HPDE6-E6E7 (cell line): ENCODE data around the gene QRFP.
A peak's percentile ranks its signal among the peaks of the same experiment; 100 is the strongest.

Experiments
- DNase-seq: peaks from one replicate; pipeline ENCODE4 v3.0.0; 2011; ENCODE audit warnings: missing footprints; ENCODE audit errors: extremely low spot score

QRFP gene

GRCh38 chr9:130890870-130891687 is 5.5 kb downstream of the QRFP start:
- DNase-seq = no peak

DNA sequence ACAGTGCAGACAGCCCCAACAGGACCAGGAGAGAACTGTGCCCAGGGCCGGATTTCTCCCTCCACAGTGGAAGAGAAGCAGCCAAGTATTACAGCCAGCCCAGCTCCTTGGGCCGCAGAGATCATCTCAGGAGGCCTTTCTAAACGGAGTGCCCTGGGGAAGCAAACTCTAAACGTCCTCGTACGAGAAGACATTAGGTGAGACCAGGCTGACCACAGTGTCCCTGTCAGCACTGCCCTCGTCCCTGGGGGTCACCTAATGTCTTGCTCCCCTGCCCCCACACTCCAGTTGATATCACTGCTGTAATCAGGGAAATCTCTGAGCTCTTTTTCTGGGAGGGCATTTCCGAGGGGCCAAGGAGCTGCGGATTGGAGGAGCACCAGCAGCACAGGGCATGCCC is 6.5 kb downstream of the QRFP start:
- no peak for DNase-seq

DNA sequence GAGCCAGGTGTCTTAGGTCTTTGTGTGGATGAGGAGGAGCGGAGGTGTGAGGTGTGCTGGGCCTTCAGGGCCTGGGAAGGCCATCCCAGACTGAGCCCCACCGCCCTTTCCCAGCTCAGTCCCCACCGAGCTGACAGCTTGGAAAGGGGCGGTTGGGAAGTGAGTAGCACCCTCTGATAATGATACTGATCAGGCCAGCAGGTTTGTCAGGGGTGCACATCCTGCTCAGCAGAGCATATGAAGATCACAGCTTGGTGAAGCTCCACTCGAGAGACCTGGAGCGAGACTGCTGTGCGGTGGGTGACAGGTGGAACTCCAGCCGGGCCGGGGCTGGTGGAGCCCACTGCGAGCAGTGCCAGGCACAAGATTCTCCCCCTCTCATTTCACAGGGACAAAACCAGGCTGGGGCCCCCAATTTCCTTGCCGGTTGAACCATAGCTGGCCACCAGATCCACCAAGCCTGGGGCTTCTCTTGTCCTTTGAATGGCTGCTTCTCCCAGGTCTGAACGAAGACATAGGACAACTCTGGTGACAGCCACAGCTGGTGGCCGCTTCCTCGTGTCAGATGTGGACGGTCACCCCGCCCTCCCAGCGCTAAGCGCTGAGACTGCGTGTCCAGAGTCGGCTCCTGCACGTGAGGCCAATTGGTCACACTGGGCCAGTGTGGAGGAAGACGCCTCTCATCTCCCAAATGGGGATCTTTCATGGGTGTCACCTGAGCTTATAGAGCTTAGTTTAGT is 8.3 kb downstream of the QRFP start:
- DNase-seq = no peak

DNA sequence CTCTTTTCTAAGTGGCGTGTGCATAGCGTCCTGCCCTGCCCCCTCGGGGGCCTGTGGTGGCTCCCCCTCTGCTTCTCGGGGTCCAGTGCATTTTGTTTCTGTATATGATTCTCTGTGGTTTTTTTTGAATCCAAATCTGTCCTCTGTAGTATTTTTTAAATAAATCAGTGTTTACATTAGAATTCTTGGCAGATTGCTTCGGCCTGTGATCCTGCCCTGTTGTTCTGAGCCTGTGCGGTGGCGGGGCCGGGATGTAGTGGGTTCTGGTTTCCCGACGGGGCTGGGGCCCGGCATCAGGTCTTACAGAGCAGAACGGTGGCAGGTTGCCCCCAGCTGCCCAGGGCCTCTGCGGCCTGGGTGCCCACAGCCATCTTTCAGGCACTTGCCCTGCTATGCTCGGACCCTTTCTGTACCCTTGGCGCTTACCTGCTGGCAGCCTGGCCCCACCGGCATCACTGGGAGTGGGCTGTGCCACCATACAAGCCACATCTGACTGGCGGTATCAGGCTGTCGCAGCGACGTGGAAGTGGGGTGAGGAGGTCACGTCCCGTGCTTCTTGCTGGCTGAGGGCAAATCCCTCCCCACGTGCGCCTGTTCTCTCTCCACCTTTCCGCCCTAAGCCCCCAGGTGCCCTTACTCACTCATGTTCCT is 9.0 kb downstream of the QRFP start:
- DNase-seq = no peak

DNA sequence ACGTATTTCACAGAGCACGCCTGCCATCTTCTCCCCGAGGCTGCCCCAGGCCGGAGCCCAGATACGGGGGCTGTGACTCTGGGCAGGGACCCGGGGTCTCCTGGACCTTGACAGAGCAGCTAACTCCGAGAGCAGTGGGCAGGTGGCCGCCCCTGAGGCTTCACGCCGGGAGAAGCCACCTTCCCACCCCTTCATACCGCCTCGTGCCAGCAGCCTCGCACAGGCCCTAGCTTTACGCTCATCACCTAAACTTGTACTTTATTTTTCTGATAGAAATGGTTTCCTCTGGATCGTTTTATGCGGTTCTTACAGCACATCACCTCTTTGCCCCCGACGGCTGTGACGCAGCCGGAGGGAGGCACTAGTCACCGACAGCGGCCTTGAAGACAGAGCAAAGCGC is 9.6 kb downstream of the QRFP start:
- DNase-seq = no peak

DNA sequence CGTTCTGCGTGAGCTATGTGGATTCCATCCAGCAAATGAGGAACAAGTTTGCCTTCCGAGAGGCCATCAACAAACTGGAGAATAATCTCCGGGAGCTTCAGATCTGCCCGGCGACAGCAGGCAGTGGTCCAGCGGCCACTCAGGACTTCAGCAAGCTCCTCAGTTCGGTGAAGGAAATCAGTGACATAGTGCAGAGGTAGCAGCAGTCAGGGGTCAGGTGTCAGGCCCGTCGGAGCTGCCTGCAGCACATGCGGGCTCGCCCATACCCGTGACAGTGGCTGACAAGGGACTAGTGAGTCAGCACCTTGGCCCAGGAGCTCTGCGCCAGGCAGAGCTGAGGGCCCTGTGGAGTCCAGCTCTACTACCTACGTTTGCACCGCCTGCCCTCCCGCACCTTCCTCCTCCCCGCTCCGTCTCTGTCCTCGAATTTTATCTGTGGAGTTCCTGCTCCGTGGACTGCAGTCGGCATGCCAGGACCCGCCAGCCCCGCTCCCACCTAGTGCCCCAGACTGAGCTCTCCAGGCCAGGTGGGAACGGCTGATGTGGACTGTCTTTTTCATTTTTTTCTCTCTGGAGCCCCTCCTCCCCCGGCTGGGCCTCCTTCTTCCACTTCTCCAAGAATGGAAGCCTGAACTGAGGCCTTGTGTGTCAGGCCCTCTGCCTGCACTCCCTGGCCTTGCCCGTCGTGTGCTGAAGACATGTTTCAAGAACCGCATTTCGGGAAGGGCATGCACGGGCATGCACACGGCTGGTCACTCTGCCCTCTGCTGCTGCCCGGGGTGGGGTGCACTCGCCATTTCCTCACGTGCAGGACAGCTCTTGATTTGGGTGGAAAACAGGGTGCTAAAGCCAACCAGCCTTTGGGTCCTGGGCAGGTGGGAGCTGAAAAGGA is 10.9 kb downstream of the QRFP start:
- DNase-seq = peak; percentile 10

DNA sequence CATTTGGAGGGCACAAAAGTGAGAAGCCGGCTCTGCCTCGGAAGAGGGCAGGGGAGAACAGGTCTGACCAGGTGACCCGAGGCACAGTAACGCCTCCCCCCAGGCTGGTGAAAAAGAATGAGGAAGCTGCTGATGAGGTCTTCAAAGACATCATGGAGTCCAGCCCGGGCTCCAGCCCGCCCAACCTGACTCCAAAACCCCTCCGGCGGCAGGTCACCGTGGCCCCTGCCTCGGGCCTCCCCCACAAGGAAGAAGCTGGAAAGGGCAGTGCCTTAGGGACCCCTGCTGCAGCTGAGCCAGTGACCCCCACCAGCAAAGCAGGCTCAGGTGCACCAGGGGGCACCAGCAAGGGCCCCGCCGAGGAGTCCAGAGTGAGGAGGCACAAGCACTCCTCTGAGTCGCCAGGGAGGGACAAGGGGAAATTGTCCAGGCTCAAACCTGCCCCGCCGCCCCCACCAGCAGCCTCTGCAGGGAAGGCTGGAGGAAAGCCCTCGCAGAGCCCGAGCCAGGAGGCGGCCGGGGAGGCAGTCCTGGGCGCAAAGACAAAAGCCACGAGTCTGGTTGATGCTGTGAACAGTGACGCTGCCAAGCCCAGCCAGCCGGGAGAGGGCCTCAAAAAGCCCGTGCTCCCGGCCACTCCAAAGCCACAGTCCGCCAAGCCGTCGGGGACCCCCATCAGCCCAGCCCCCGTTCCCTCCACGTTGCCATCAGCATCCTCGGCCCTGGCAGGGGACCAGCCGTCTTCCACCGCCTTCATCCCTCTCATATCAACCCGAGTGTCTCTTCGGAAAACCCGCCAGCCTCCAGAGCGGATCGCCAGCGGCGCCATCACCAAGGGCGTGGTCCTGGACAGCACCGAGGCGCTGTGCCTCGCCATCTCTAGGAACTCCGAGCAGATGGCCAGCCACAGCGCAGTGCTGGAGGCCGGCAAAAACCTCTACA is 11.8 kb downstream of the QRFP start:
- DNase-seq = no peak

DNA sequence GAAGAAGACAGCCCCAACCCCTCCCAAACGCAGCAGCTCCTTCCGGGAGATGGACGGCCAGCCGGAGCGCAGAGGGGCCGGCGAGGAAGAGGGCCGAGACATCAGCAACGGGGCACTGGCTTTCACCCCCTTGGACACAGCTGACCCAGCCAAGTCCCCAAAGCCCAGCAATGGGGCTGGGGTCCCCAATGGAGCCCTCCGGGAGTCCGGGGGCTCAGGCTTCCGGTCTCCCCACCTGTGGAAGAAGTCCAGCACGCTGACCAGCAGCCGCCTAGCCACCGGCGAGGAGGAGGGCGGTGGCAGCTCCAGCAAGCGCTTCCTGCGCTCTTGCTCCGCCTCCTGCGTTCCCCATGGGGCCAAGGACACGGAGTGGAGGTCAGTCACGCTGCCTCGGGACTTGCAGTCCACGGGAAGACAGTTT is 12.5 kb downstream of the QRFP start:
- DNase-seq = no peak

- no peak for DNase-seq
Observed at GRCh38 chr9:130883479-130883878, 13.1 kb downstream of the QRFP start.

DNA sequence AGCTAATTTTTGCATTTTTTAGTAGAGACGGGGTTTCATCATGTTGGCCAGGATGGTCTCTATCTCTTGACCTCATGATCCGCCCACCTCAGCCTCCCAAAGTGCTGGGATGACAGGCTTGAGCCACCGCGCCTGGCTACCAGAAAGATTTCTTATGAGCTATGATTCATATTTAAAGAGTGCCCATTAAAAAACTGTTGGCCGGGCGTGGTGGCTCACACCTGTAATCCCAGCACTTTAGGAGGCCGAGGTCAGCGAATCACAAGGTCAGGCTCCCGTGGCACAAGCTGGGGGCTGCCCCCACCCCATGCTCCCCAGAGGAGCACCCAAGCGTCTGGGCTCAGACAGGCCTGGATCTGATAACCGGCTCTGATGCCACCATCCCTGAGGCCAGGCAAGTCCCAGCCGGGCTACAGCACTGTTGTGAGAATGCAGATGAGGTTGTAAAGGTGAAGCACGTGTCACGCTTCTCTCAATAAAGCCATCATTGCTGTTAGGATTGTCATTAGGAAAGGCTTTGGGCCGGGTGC is 13.9 kb downstream of the QRFP start:
- no peak for DNase-seq

- no peak for DNase-seq
Observed at GRCh38 chr9:130881516-130881915, 15.1 kb downstream of the QRFP start.

GRCh38 chr9:130880599-130881220 is 15.9 kb downstream of the QRFP start:
- DNase-seq = no peak

DNA sequence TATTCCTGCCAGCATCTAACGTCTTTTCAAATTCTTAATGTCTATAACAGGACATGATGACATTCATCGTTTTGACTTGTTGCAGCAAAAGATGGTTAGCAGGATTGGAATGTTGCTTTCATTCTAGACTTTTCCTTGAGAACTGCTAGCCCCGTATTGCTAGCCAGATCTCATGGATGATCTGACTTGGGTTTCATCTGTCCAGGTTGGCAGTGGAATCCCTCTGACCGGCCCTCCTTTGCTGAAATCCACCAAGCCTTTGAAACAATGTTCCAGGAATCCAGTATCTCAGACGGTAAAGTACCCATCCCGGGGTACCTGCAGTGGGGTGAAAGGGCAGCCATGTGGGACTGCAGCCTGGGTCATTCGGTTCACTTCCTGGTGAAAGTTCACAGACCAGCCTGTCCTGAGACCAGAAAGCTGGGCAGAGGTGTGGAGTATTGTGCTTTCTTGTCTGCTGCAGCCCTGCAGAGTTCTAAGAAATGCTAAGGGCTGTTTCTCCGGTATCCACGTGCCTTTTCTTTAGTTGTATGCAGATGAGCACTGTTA is 16.7 kb downstream of the QRFP start:
- no peak for DNase-seq

DNA sequence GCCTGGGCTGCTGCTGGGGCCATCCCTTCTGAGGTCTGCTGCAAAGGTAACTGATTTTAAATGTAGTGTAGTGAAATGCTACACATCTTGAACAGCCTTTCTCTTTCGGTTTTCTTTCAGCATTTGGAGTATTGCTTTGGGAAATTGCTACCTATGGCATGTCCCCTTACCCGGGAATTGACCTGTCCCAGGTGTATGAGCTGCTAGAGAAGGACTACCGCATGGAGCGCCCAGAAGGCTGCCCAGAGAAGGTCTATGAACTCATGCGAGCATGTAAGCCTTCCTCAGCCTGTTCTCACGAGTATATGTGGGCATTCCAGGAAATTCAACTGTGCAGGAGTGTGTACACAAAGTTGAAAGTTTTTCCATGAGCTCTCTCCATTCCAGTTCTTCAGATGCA is 18.3 kb downstream of the QRFP start:
- DNase-seq = no peak

DNA sequence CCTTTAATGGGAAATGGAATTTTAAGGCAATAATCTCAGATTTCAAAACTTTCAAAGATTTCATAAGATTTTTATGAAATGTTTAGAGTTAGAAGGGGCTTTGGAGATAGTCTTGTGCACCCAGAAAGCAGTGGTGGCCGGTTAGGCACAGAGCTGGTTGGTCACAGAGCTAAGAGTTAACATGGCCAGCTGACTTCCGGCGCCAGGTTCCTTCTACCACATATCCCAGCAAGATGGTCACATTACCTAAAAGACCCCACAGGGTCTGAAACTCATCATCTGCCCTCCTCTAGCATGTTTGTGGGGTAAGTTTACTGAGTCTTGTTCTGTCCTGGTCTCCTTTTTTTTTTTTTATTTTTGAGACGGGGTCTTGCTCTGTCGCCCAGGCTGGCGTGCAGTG is 19.3 kb downstream of the QRFP start:
- DNase-seq = no peak

DNA sequence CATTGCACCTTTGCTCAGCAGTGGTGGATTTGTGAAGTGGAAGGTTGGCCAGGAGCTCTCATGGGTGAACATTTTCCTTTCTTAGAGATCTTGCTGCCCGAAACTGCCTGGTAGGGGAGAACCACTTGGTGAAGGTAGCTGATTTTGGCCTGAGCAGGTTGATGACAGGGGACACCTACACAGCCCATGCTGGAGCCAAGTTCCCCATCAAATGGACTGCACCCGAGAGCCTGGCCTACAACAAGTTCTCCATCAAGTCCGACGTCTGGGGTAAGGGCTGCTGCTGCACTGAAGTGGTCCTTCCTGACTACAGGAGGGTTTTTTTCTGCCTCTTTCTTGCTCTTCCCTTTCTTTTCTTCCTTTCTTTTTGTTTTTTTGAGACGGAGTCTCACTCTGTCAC is 21.8 kb downstream of the QRFP start:
- no peak for DNase-seq

DNA sequence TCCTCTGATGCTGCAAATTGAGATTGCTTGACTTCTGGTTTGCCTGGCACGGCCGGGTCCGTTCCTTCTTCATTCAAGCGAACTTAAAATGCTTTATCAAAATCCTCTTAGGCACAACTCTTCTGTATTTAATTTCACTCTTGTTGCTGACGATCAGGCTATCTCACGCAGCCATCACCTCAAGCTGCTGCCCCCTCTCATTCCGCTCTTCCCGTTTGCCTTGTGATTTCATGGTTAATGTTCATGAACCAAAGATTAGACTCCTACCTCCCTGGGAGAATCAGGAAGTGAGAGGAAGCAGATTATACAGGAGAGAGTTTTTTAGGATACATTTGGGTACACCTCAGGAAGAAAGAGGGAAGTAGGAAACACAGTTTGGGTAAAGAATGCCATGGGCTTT is 22.6 kb downstream of the QRFP start:
- DNase-seq = no peak

- DNase-seq = no peak
Observed at GRCh38 chr9:130872912-130873503, 23.6 kb downstream of the QRFP start.

DNA sequence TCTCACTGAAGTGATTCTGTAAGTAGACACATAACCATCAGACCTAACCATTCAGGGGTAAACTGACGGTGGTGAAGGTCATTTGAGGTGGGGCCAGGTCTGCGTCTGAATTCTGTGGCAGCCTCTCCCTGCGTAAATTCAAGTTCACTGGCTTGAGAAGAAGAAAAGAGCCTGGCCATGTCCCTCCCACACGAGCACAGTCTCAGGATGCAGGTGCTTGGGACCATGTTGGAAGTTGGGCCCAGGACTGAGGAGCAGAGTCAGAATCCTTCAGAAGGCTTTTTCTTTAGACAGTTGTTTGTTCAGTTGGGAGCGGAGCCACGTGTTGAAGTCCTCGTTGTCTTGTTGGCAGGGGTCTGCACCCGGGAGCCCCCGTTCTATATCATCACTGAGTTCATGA is 24.1 kb downstream of the QRFP start:
- DNase-seq = no peak
